Mesenchymal stem cell (in vitro differentiated cells and primary cell): ENCODE measurements around the gene NPM3.

ENCODE experiments used
- DNase-seq: peaks from one replicate; pipeline ENCODE4 v3.0.0-alpha.2; 2013
- H2AFZ ChIP-seq: one replicate; pipeline ENCODE4 v1.6.1; 2013; ENCODE audit warnings: low read depth, mild to moderate bottlenecking, control low read depth, inconsistent platforms, low read length, moderate library complexity
- H2AK5ac ChIP-seq: 2 replicates; pipeline ENCODE4 v1.6.1; 2013; ENCODE audit warnings: low read length, moderate library complexity, mild to moderate bottlenecking, inconsistent platforms; ENCODE audit not compliant: severe bottlenecking
- H2BK120ac ChIP-seq: one replicate; pipeline ENCODE4 v1.6.1; 2013; ENCODE audit warnings: low read depth, mild to moderate bottlenecking, inconsistent platforms, low read length, moderate library complexity
- H2BK12ac ChIP-seq, 2 experiments: one replicate each; pipeline ENCODE4 v1.6.1; 2013; ENCODE audit warnings: inconsistent platforms in 2 of 2, low read length in 2 of 2, mild to moderate bottlenecking in 2 of 2, moderate library complexity in 2 of 2, control low read depth in 1 of 2
- H2BK15ac ChIP-seq: one replicate; pipeline ENCODE4 v1.6.1; 2013; ENCODE audit warnings: mild to moderate bottlenecking, low read depth, inconsistent platforms; ENCODE audit not compliant: poor library complexity, severe bottlenecking
- H2BK5ac ChIP-seq: 2 replicates; pipeline ENCODE4 v1.6.1; 2013; ENCODE audit warnings: low read depth, mild to moderate bottlenecking, low read length, control low read depth, inconsistent platforms; ENCODE audit not compliant: poor library complexity, severe bottlenecking
- H3K14ac ChIP-seq, 2 experiments: one replicate each; pipeline ENCODE4 v1.6.1; 2013; ENCODE audit warnings: inconsistent platforms in 2 of 2, low read length in 2 of 2, control low read depth in 1 of 2, mild to moderate bottlenecking in 1 of 2, moderate library complexity in 1 of 2
- H3K18ac ChIP-seq, 2 experiments: one replicate each; pipeline ENCODE4 v1.6.1; 2013; ENCODE audit warnings: inconsistent platforms in 2 of 2, low read length in 2 of 2, control low read depth in 1 of 2, low read depth in 1 of 2, mild to moderate bottlenecking in 1 of 2
- H3K23ac ChIP-seq, 2 experiments: one replicate each; pipeline ENCODE4 v1.6.1; 2013; ENCODE audit warnings: inconsistent platforms in 2 of 2, low read length in 2 of 2, mild to moderate bottlenecking in 2 of 2, moderate library complexity in 2 of 2, control low read depth in 1 of 2
- H3K27ac ChIP-seq: 2 replicates; pipeline ENCODE4 v1.5.1; 2013; ENCODE audit warnings: mild to moderate bottlenecking, moderate library complexity, low read length, control low read depth, inconsistent platforms; ENCODE audit not compliant: poor library complexity, severe bottlenecking
- H3K27me3 ChIP-seq, 2 experiments: 2 replicates each; pipeline versions ENCODE4 v1.6.1 to v1.7.0; 2013; ENCODE audit warnings: low read length in 2 of 2, mild to moderate bottlenecking in 2 of 2, moderate library complexity in 2 of 2, control low read depth in 1 of 2, inconsistent platforms in 1 of 2; ENCODE audit not compliant: control insufficient read depth in 1 of 2, insufficient read depth in 1 of 2
- H3K36me3 ChIP-seq, 2 experiments: 2 replicates each; pipeline versions ENCODE4 v1.6.1 to v1.7.0; 2013; ENCODE audit warnings: low read length in 2 of 2, control low read depth in 1 of 2, inconsistent platforms in 1 of 2, low read depth in 1 of 2, mild to moderate bottlenecking in 1 of 2; ENCODE audit not compliant: insufficient read depth in 2 of 2, control insufficient read depth in 1 of 2
- H3K4ac ChIP-seq, 2 experiments: one replicate each; pipeline ENCODE4 v1.6.1; 2013; ENCODE audit warnings: inconsistent platforms in 2 of 2, low read length in 2 of 2, mild to moderate bottlenecking in 2 of 2, moderate library complexity in 2 of 2, control low read depth in 1 of 2, low read depth in 1 of 2
- H3K4me1 ChIP-seq: 2 replicates; pipeline ENCODE4 v1.6.1; 2013; ENCODE audit warnings: low read depth, low read length, control low read depth; ENCODE audit not compliant: control insufficient read depth, insufficient read depth
- H3K4me2 ChIP-seq: 2 replicates; pipeline ENCODE4 v1.6.1; 2013; ENCODE audit warnings: low read length, mild to moderate bottlenecking, inconsistent platforms; ENCODE audit not compliant: poor library complexity, severe bottlenecking
- H3K4me3 ChIP-seq, 2 experiments: 2 replicates each; pipeline versions ENCODE4 v1.5.1 to v1.7.0; 2013; ENCODE audit warnings: low read length in 2 of 2, mild to moderate bottlenecking in 2 of 2, control low read depth in 1 of 2, low read depth in 1 of 2; ENCODE audit not compliant: insufficient read depth in 1 of 2
- H3K79me1 ChIP-seq: replicated peaks from 2 replicates; pipeline ENCODE4 v1.6.1; 2013; ENCODE audit warnings: mild to moderate bottlenecking, control low read depth, low read length, inconsistent platforms; ENCODE audit not compliant: poor library complexity, severe bottlenecking
- H3K9ac ChIP-seq: 2 replicates; pipeline ENCODE4 v1.7.0; 2013; ENCODE audit warnings: mild to moderate bottlenecking, low read length, moderate library complexity
- H3K9me3 ChIP-seq: 2 replicates; pipeline ENCODE4 v1.7.0; 2013; ENCODE audit warnings: mild to moderate bottlenecking, low read length; ENCODE audit not compliant: control insufficient read depth
- H4K8ac ChIP-seq: one replicate; pipeline ENCODE4 v1.6.1; 2013; ENCODE audit warnings: inconsistent platforms, mild to moderate bottlenecking, low read length, moderate library complexity
- H4K91ac ChIP-seq: one replicate; pipeline ENCODE4 v1.6.1; 2013; ENCODE audit warnings: mild to moderate bottlenecking, low read length, inconsistent platforms
- whole genome bisulfite sequencing: methylation state at CpG from one replicate; pipeline ENCODE4 v1.1.7; 2013; ENCODE audit warnings: mixed read lengths; 5-methylcytosine and 5-hydroxymethylcytosine counted together

The NPM3 gene

DNA sequence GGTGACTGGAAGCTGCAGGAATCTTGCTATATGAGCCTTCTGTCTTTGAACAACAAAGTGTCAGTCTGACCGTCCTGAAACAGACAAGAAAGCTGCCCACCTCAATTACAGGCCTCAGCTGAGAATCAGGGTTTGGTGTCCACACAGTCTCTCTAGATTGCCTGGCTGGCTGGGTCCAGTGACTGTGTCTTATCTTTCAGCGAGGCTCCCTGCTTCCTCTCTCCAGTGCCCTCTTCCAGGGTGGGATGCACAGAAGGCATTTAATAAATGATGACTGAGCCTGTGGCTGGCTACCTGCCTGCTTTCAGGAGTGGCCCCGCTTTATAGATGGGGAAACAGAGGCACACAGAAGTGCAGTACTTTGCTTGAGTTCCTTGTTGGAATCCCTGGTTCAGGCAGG is 34.8 kb downstream of the NPM3 start:
- Histone ChIP-seq H2AFZ (no peak overlapping the region), H3K4ac (no peak overlapping the region), H3K4me3 (no peak overlapping the region)

DNA sequence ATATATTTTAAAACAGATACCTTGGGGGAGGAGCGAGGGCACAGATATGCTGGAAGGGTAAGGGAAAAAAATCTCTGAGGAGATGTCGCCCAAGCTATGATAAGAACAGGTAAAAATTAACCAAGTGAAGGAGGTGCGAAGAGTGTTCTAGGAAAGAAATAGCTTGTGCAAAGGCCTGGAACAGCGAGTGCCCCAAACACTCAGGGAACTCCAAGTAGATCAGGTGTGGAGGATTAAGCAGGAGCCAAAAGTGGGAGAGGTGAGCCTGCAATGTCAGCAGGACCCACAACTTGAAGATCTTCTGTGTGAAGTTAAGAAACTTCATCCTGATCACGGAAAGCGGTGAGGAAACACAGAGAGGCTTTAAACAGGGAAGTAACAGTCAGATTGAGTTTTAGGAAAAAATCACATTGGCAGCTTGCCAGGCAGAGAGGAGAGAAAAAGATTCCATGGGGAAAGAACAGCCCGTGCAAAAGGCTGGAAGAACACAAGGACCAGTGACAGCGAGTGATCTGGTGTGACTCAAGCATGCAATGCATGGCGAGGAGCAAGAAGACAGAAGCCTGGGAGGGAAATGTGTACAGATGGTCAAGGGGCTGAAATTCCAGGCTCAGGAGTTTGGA is 38.1 kb downstream of the NPM3 start:
- no peak overlapping the region for H4K91ac ChIP-seq
- H3K27ac ChIP-seq = no peak overlapping the region
- H2BK15ac ChIP-seq = no peak overlapping the region
- no peak overlapping the region for H3K9ac ChIP-seq
- H3K36me3 ChIP-seq = no peaks in the 10 kb centered on the region
- H3K18ac ChIP-seq = no peak overlapping the region
- H4K8ac ChIP-seq = no peak overlapping the region
- no peak overlapping the region for H2AFZ ChIP-seq
- no peak overlapping the region for H3K4me3 ChIP-seq
- H3K4ac ChIP-seq = no peak overlapping the region
- 71% methylated on average over 9 of the region's 9 CpGs for WGBS
- H2AK5ac ChIP-seq = no peak overlapping the region
- no peaks in the 10 kb centered on the region for H3K9me3 ChIP-seq
- H3K79me1 ChIP-seq = no peaks in the 10 kb centered on the region
- H3K27me3 ChIP-seq = peaks cover 36 to 48% of the 10 kb centered on the region in 2 experiments
- H2BK12ac ChIP-seq = no peak overlapping the region
- H2BK120ac ChIP-seq = no peak overlapping the region
- no peak overlapping the region for H3K4me2 ChIP-seq
- no peaks in the 10 kb centered on the region for H3K4me1 ChIP-seq
- H2BK5ac ChIP-seq = no peak overlapping the region
- DNase-seq = peak; percentile 14
- H3K23ac ChIP-seq = peak overlapping the region in 1 of 2 experiments; percentile 50
- H3K14ac ChIP-seq = no peak overlapping the region

More for the DNA sequence above, 34.8 kb downstream of the NPM3 start:
- Histone ChIP-seq H3K14ac (no peak overlapping the region), H3K9me3 (no peaks in the 10 kb centered on the region), H3K4me1 (no peaks in the 10 kb centered on the region), H3K9ac (no peak overlapping the region), H3K18ac (no peak overlapping the region), H2BK5ac (no peak overlapping the region), H2BK15ac (no peak overlapping the region), H4K91ac (no peak overlapping the region), H3K4me2 (no peak overlapping the region), H3K27ac (no peak overlapping the region), H2AK5ac (no peak overlapping the region), H3K27me3 (peaks cover 35 to 47% of the 10 kb centered on the region in 2 experiments), H4K8ac (no peak overlapping the region), H3K36me3 (no peaks in the 10 kb centered on the region), H2BK120ac (no peak overlapping the region), H3K79me1 (no peaks in the 10 kb centered on the region), H2BK12ac (no peak overlapping the region), H3K23ac (no peak overlapping the region)
- no peak for DNase-seq
- 64% methylated on average over 3 of the region's 3 CpGs for WGBS

DNA sequence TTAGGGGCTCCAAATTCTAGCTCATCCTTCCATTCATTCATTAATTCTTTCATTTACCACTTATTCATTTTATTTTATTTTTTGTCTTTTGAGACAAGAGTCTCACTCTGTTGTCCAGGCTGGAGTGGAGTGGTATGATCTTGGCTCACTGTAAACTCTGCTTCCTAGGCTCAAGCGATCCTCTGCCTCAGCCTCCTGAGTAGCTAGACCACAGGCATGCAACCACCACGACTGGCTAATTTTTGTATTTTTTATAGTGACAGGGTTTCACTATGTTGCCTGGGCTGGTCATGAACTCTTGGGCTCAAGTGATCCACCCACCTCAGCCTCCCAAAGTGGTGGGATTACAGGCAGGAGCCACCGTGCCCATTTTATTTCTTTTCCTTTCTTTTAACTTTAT is 39.0 kb downstream of the NPM3 start:
- Histone ChIP-seq H2BK12ac (no peak overlapping the region), H4K8ac (no peak overlapping the region), H3K9me3 (no peaks in the 10 kb centered on the region), H3K9ac (no peak overlapping the region), H3K4ac (no peak overlapping the region), H2AK5ac (no peak overlapping the region), H2BK5ac (no peak overlapping the region), H2AFZ (no peak overlapping the region), H3K23ac (no peak overlapping the region), H3K14ac (no peak overlapping the region), H3K4me1 (no peaks in the 10 kb centered on the region), H3K4me2 (no peak overlapping the region), H3K18ac (no peak overlapping the region), H2BK15ac (no peak overlapping the region), H3K27me3 (peaks cover 32 to 49% of the 10 kb centered on the region in 2 experiments), H3K36me3 (no peaks in the 10 kb centered on the region), H3K27ac (no peak overlapping the region), H2BK120ac (no peak overlapping the region), H4K91ac (no peak overlapping the region), H3K4me3 (no peak overlapping the region), H3K79me1 (no peaks in the 10 kb centered on the region)
- DNase-seq = no peak
- 80% methylated on average over 1 of the region's 3 CpGs for WGBS

DNA sequence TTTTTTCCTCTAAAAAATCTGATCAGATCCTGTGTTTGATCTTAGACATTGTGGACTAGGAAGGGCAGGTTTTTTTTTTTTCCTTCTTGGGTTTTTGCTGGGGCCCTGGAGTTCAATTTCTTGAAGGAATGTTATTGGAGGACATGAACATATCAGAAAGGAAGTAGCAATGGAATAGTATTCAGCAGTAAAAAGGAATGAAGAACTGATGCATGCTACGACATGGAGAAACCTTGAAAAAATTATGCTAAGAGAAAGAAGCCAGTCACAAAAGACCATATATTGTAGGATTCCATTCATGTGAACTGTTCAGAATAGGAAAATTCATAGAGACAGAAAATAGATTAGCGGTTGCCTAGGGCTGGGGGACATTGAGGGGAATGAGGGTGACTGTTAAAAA is 41.3 kb downstream of the NPM3 start:
- Histone ChIP-seq H2AFZ (no peak overlapping the region), H2BK15ac (no peak overlapping the region), H3K18ac (no peak overlapping the region), H3K79me1 (no peaks in the 10 kb centered on the region), H3K9ac (no peak overlapping the region), H3K4me1 (no peaks in the 10 kb centered on the region), H4K8ac (no peak overlapping the region), H4K91ac (no peak overlapping the region), H3K27ac (no peak overlapping the region), H3K9me3 (no peaks in the 10 kb centered on the region), H3K4me2 (no peak overlapping the region), H3K27me3 (peaks cover 29 to 45% of the 10 kb centered on the region in 2 experiments), H3K36me3 (no peaks in the 10 kb centered on the region), H3K4ac (no peak overlapping the region), H2BK120ac (no peak overlapping the region), H3K23ac (no peak overlapping the region), H2BK12ac (no peak overlapping the region), H3K14ac (no peak overlapping the region), H2AK5ac (no peak overlapping the region), H2BK5ac (no peak overlapping the region), H3K4me3 (no peak overlapping the region)
- DNase-seq = no peak
- WGBS = 94% methylated on average over 1 of the region's 2 CpGs
